K562 (cell line): ENCODE data around the gene FES. TPM values are rescaled to one million over a fixed set of nuclear protein-coding genes. Genes with fewer than 3 reads are reported as not detected.

Experiments
- ARNT ChIP-seq, 2 experiments: fragments of 450-650 bp; IDR thresholded peaks; 2 replicates each; pipeline ENCODE4 v1.6.1; 2016; ENCODE audit warnings: mild to moderate bottlenecking in 1 of 2
- FIP1L1 ChIP-seq: fragments of 200-400 bp; formaldehyde crosslinking; IDR thresholded peaks from 2 replicates; pipeline ENCODE4 v1.6.1; 2018; ENCODE audit warnings: mild to moderate bottlenecking, low read depth, low read length; ENCODE audit not compliant: poor library complexity, severe bottlenecking
- IRF2 ChIP-seq: sonication (generic); formaldehyde crosslinking; IDR thresholded peaks from 2 replicates; pipeline ENCODE4 v1.8.1; 2022; ENCODE audit warnings: mild to moderate bottlenecking, missing genetic modification reagents
- PHB ChIP-seq: fragments of 250-450 bp; sonication (Bioruptor Pico); IDR thresholded peaks from 2 replicates; pipeline ENCODE4 v1.5.0; 2021
- SMAD2 ChIP-seq: fragments of 150-350 bp; IDR thresholded peaks from 2 replicates; pipeline ENCODE4 v1.6.1; 2014; ENCODE audit warnings: low read depth, mild to moderate bottlenecking, low read length
- XRCC4 ChIP-seq: IDR thresholded peaks from one replicate; pipeline ENCODE4 v1.6.1; 2011; ENCODE audit not compliant: insufficient read depth, insufficient read length; ENCODE audit errors: extremely low read depth
- ZKSCAN1 ChIP-seq: fragments of 150-350 bp; IDR thresholded peaks from 2 replicates; pipeline ENCODE4 v1.6.1; 2016; ENCODE audit warnings: low read depth, low read length
- ZNF174 ChIP-seq: fragments of 250-450 bp; sonication (Bioruptor Pico); IDR thresholded peaks from 2 replicates; pipeline ENCODE4 v1.4.0; 2020; ENCODE audit warnings: mild to moderate bottlenecking
- polyA plus RNA-seq, 8 experiments: library from polyadenylated mRNA; depleted of rRNA in 4 of 8; stranded (reverse) in 5 of 8; unstranded in 3 of 8; fragments of >200 nt; fragmentation: Nextera tagmentation in 2 of 8; fragmentation: Illumina TruSeq in 1 of 8; extraction: Ambion mirVana in 2 of 8; extraction: Trizol in 1 of 8; gene quantifications; 2 replicates each; pipeline versions ENCODE4 v1.2.1 to v1.2.3, GENCODE V29; 2011 to 2014; ENCODE audit warnings: inconsistent platforms in 1 of 8, missing spikeins in 1 of 8
- total RNA-seq, 7 experiments: library from RNA; depleted of rRNA in 6 of 7; stranded (reverse); fragments of >200 nt in 6 of 7; fragmentation: Illumina TruSeq in 2 of 7; extraction: Trizol in 2 of 7; gene quantifications; 2 replicates each; pipeline versions ENCODE4 v1.2.1 to v1.2.3, GENCODE V29; 2011 to 2021; ENCODE audit warnings: low replicate concordance in 1 of 7
- TF ChIP-seq, protein P1 (sequence below): fragments of 250-450 bp; sonication (Bioruptor Pico); IDR thresholded peaks from 2 replicates; pipeline ENCODE4 v1.8.0; 2022; ENCODE audit warnings: moderate library complexity, mild to moderate bottlenecking, inconsistent platforms
- TF ChIP-seq, protein P2 (sequence below): fragments of 450-650 bp; IDR thresholded peaks from 2 replicates; pipeline ENCODE4 v1.6.1; 2016; ENCODE audit warnings: mild to moderate bottlenecking
- TF ChIP-seq, protein P3 (sequence below): IDR thresholded peaks from 2 replicates; pipeline ENCODE4 v1.6.1; 2012; ENCODE audit warnings: low read depth, low read length, improper control_type of control experiment, borderline replicate concordance
- TF ChIP-seq, protein P4 (sequence below), 2 experiments: fragments of 450-650 bp; IDR thresholded peaks; 2 replicates each; pipeline ENCODE4 v1.6.1; 2016
- TF ChIP-seq, protein P5 (sequence below): fragments of 450-650 bp; conservative IDR thresholded peaks from 2 replicates; pipeline ENCODE4 v1.6.1; 2016; ENCODE audit warnings: missing genetic modification characterization, low read depth, mild to moderate bottlenecking, control low read depth, missing compliant biosample characterization
- TF ChIP-seq, protein P6 (sequence below): sonication (generic); formaldehyde crosslinking; IDR thresholded peaks from 2 replicates; pipeline ENCODE4 v1.8.0; 2022; ENCODE audit warnings: mild to moderate bottlenecking, missing genetic modification reagents

FES gene
- total and polyA plus RNA-seq, 9 of the 15 experiments (the other 6 are each of a cell fraction or from before 2014, with no cell fraction given): 0.38 to 2.6 (median 0.82) TPM

DNA sequence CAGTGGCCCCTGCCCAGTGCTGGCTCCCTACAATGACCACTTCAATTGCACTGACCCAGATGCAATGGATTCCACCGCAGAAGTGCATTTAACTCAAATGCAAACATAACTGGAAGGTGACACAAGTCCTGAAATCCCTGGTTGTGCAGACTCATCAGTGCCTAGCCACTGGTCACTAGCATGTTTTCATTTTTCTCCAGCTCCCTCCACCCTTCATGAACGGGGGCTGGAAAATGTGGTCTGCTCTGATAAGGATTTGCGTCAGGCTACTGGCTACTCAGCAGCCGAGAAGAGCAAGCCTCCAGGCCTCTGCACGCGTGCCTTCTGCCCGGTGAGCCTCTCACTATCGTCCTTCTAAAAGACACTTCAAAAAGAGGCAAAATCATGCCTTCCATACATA is 43.4 kb upstream of the FES start (continued):
- TF ChIP-seq PHB: no peak
- no peak for TF ChIP-seq FIP1L1
- TF ChIP-seq XRCC4: no peak
- TF ChIP-seq, protein P1, sequence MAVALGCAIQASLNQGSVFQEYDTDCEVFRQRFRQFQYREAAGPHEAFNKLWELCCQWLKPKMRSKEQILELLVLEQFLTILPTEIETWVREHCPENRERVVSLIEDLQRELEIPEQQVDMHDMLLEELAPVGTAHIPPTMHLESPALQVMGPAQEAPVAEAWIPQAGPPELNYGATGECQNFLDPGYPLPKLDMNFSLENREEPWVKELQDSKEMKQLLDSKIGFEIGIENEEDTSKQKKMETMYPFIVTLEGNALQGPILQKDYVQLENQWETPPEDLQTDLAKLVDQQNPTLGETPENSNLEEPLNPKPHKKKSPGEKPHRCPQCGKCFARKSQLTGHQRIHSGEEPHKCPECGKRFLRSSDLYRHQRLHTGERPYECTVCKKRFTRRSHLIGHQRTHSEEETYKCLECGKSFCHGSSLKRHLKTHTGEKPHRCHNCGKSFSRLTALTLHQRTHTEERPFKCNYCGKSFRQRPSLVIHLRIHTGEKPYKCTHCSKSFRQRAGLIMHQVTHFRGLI (CRISPR knock-in tag): no peak
- no peak for TF ChIP-seq ZNF174 (CRISPR knock-in tag)
- TF ChIP-seq, protein P2, sequence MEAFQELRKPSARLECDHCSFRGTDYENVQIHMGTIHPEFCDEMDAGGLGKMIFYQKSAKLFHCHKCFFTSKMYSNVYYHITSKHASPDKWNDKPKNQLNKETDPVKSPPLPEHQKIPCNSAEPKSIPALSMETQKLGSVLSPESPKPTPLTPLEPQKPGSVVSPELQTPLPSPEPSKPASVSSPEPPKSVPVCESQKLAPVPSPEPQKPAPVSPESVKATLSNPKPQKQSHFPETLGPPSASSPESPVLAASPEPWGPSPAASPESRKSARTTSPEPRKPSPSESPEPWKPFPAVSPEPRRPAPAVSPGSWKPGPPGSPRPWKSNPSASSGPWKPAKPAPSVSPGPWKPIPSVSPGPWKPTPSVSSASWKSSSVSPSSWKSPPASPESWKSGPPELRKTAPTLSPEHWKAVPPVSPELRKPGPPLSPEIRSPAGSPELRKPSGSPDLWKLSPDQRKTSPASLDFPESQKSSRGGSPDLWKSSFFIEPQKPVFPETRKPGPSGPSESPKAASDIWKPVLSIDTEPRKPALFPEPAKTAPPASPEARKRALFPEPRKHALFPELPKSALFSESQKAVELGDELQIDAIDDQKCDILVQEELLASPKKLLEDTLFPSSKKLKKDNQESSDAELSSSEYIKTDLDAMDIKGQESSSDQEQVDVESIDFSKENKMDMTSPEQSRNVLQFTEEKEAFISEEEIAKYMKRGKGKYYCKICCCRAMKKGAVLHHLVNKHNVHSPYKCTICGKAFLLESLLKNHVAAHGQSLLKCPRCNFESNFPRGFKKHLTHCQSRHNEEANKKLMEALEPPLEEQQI: peak; percentile 52; the same call in 1 of the 2 replicates
- TF ChIP-seq, protein P3, sequence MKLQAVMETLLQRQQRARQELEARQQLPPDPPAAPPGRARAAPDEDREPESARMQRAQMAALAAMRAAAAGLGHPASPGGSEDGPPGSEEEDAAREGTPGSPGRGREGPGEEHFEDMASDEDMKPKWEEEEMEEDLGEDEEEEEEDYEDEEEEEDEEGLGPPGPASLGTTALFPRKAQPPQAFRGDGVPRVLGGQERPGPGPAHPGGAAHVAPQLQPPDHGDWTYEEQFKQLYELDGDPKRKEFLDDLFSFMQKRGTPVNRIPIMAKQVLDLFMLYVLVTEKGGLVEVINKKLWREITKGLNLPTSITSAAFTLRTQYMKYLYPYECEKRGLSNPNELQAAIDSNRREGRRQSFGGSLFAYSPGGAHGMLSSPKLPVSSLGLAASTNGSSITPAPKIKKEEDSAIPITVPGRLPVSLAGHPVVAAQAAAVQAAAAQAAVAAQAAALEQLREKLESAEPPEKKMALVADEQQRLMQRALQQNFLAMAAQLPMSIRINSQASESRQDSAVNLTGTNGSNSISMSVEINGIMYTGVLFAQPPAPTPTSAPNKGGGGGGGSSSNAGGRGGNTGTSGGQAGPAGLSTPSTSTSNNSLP: no peak
- no peak for TF ChIP-seq SMAD2
- peak; percentile 42; the same call in 1 of the 2 replicates for TF ChIP-seq ZKSCAN1
- TF ChIP-seq, protein P4, sequence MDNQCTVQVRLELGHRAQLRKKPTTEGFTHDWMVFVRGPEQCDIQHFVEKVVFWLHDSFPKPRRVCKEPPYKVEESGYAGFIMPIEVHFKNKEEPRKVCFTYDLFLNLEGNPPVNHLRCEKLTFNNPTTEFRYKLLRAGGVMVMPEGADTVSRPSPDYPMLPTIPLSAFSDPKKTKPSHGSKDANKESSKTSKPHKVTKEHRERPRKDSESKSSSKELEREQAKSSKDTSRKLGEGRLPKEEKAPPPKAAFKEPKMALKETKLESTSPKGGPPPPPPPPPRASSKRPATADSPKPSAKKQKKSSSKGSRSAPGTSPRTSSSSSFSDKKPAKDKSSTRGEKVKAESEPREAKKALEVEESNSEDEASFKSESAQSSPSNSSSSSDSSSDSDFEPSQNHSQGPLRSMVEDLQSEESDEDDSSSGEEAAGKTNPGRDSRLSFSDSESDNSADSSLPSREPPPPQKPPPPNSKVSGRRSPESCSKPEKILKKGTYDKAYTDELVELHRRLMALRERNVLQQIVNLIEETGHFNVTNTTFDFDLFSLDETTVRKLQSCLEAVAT (IDR thresholded peaks at IDR 0.05): peak in 1 of 2 experiments; percentile 61; a peak in 1 of 4 replicates
- no peak for TF ChIP-seq IRF2
- TF ChIP-seq, protein P5, sequence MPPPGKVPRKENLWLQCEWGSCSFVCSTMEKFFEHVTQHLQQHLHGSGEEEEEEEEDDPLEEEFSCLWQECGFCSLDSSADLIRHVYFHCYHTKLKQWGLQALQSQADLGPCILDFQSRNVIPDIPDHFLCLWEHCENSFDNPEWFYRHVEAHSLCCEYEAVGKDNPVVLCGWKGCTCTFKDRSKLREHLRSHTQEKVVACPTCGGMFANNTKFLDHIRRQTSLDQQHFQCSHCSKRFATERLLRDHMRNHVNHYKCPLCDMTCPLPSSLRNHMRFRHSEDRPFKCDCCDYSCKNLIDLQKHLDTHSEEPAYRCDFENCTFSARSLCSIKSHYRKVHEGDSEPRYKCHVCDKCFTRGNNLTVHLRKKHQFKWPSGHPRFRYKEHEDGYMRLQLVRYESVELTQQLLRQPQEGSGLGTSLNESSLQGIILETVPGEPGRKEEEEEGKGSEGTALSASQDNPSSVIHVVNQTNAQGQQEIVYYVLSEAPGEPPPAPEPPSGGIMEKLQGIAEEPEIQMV (tag): no peak
- TF ChIP-seq, protein P6, sequence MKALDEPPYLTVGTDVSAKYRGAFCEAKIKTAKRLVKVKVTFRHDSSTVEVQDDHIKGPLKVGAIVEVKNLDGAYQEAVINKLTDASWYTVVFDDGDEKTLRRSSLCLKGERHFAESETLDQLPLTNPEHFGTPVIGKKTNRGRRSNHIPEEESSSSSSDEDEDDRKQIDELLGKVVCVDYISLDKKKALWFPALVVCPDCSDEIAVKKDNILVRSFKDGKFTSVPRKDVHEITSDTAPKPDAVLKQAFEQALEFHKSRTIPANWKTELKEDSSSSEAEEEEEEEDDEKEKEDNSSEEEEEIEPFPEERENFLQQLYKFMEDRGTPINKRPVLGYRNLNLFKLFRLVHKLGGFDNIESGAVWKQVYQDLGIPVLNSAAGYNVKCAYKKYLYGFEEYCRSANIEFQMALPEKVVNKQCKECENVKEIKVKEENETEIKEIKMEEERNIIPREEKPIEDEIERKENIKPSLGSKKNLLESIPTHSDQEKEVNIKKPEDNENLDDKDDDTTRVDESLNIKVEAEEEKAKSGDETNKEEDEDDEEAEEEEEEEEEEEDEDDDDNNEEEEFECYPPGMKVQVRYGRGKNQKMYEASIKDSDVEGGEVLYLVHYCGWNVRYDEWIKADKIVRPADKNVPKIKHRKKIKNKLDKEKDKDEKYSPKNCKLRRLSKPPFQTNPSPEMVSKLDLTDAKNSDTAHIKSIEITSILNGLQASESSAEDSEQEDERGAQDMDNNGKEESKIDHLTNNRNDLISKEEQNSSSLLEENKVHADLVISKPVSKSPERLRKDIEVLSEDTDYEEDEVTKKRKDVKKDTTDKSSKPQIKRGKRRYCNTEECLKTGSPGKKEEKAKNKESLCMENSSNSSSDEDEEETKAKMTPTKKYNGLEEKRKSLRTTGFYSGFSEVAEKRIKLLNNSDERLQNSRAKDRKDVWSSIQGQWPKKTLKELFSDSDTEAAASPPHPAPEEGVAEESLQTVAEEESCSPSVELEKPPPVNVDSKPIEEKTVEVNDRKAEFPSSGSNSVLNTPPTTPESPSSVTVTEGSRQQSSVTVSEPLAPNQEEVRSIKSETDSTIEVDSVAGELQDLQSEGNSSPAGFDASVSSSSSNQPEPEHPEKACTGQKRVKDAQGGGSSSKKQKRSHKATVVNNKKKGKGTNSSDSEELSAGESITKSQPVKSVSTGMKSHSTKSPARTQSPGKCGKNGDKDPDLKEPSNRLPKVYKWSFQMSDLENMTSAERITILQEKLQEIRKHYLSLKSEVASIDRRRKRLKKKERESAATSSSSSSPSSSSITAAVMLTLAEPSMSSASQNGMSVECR (CRISPR knock-in tag): no peak
- TF ChIP-seq ARNT (IDR thresholded peaks at IDR 0.05): peak in 1 of 2 experiments; percentile 96; a peak in 2 of 4 replicates
